ENCODE data around the gene TJP1. TPM values are rescaled to one million over a fixed set of nuclear protein-coding genes. Genes with fewer than 3 reads are reported as not detected.

The TJP1 gene
- total and polyA plus RNA-seq, 9 of the 15 experiments (the other 6 are each of a cell fraction or from before 2014, with no cell fraction given), result 9.1 to 39.3 (median 28.0) TPM

GRCh38 chr15:29756358-29757267 lies 65.7 kb downstream of the TJP1 start:
- no peak overlapping the region for H3K27ac ChIP-seq (ENCODE audit: extremely low read depth, low read depth, low read length)
- FAIRE-seq, result no peak
- no TSS peak for BruUV-seq (replicated peaks)
- no peak overlapping the region for H3K9ac ChIP-seq (ENCODE audit: insufficient read depth in 1 of 2, low read depth in 2 of 2, low read length in 2 of 2)
- no peaks in the 10 kb centered on the region for H3K79me2 ChIP-seq (ENCODE audit: control insufficient read depth, insufficient read depth, low read length)
- H3K9me3 ChIP-seq (replicated peaks; ENCODE audit: control insufficient read depth, insufficient read depth, low read depth, low read length), result no peaks in the 10 kb centered on the region
- no peaks in the 10 kb centered on the region for H3K9me1 ChIP-seq (ENCODE audit: control insufficient read depth, insufficient read depth, low read length)
- peaks cover 39% of the 10 kb centered on the region; the same call in 1 of the 3 replicates for H3K36me3 ChIP-seq (ENCODE audit: control insufficient read depth, insufficient read depth, low read length)
- no peak overlapping the region for H3K4me3 ChIP-seq
- no peaks in the 10 kb centered on the region for H3K4me1 ChIP-seq (replicated peaks in 1 of 2; ENCODE audit: control insufficient read depth in 2 of 2, insufficient read depth in 2 of 2, low read length in 2 of 2)
- no peak for TF ChIP-seq BRD4 (IDR thresholded peaks at IDR 0.05)
- TF ChIP-seq RAD51 (IDR thresholded peaks at IDR 0.05; ENCODE audit: borderline replicate concordance, low read depth), result no peak
- TF ChIP-seq MAFG (tag; conservative IDR thresholded peaks at IDR 0.05), result no peak
- no peak for TF ChIP-seq ZNF311 (CRISPR knock-in tag; IDR thresholded peaks at IDR 0.05)
- no peak for TF ChIP-seq ZBTB49 (CRISPR knock-in tag; IDR thresholded peaks at IDR 0.05; ENCODE audit: borderline replicate concordance)
- no peak for TF ChIP-seq MXD1 (CRISPR knock-in tag; IDR thresholded peaks at IDR 0.05; ENCODE audit: borderline replicate concordance, poor library complexity, severe bottlenecking)
- no peak for TF ChIP-seq ZNF449 (CRISPR knock-in tag; IDR thresholded peaks at IDR 0.05)
- no peak for TF ChIP-seq ZNF217 (CRISPR knock-in tag; IDR thresholded peaks at IDR 0.05)
- TF ChIP-seq HEY1 (CRISPR knock-in tag; IDR thresholded peaks at IDR 0.05; ENCODE audit: borderline replicate concordance), result no peak
- TF ChIP-seq HES1 (IDR thresholded peaks at IDR 0.05; ENCODE audit: low read depth), result no peak
- intact Hi-C loops (cut with micrococcal nuclease) (no loop called here), in situ Hi-C loops (cut with MboI) (no loop called here)
- no peaks in the 10 kb centered on the region for H4K20me1 ChIP-seq (replicated peaks; ENCODE audit: control insufficient read depth, insufficient read depth, low read length)
- POLR2A ChIA-PET, result no interaction called here
- no peak for ATAC-seq
- no peak overlapping the region for H2AFZ ChIP-seq (ENCODE audit: low read depth, low read length)
- no peak overlapping the region for H3K4me2 ChIP-seq (ENCODE audit: insufficient read depth, low read length)
- H3K27me3 ChIP-seq (ENCODE audit: control insufficient read depth in 2 of 2, insufficient read depth in 2 of 2, low read length in 2 of 2), result no peaks in the 10 kb centered on the region
- CTCF ChIA-PET (ENCODE audit: low intra/inter-chr PET ratio), result no interaction called here
- WGBS (ENCODE audit: insufficient coverage, low coverage, missing lambda C conversion rate), result 87% methylated on average over 5 of the region's 5 CpGs
- DNase-seq (ENCODE audit: extremely low read depth in 1 of 4, low spot score in 3 of 4), result no peak
